Subcutaneous abdominal adipose tissue (tissue), 5 donors: Measurements from ENCODE around the gene CCDC188.

Source experiments
- H3K27ac ChIP-seq: one replicate; pipeline ENCODE4 v1.7.0; 2013; ENCODE audit warnings: low read depth, mild to moderate bottlenecking, inconsistent platforms, low read length, moderate library complexity
- H3K27me3 ChIP-seq, 5 donors: one replicate each; pipeline ENCODE4 v1.7.0; 2013; ENCODE audit warnings: low read length in 5 of 5, inconsistent platforms in 1 of 5; ENCODE audit not compliant: control insufficient read depth in 5 of 5, insufficient read depth in 4 of 5
- H3K36me3 ChIP-seq, 5 donors: one replicate each; pipeline ENCODE4 v1.7.0; 2013; ENCODE audit warnings: low read length in 5 of 5; ENCODE audit not compliant: control insufficient read depth in 5 of 5, insufficient read depth in 5 of 5
- H3K4me1 ChIP-seq, 5 donors: one replicate each; pipeline ENCODE4 v1.7.0; 2013; ENCODE audit warnings: low read length in 5 of 5, mild to moderate bottlenecking in 3 of 5, moderate library complexity in 1 of 5; ENCODE audit not compliant: control insufficient read depth in 5 of 5, insufficient read depth in 5 of 5
- H3K4me3 ChIP-seq, 5 donors: one replicate each; pipeline ENCODE4 v1.7.0; 2013; ENCODE audit warnings: low read length in 5 of 5, low read depth in 1 of 5
- H3K9ac ChIP-seq, 5 donors: one replicate each; pipeline ENCODE4 v1.7.0; 2013; ENCODE audit warnings: low read length in 5 of 5, mild to moderate bottlenecking in 4 of 5, moderate library complexity in 3 of 5
- H3K9me3 ChIP-seq, 5 donors: one replicate each; pipeline ENCODE4 v1.7.0; 2013; ENCODE audit warnings: low read length in 5 of 5; ENCODE audit not compliant: control insufficient read depth in 5 of 5
- donor health status: healthy.
- donor health status: healthy.
- donor health status: healthy.
- donor health status: healthy.
- donor health status: healthy.

The CCDC188 gene

DNA sequence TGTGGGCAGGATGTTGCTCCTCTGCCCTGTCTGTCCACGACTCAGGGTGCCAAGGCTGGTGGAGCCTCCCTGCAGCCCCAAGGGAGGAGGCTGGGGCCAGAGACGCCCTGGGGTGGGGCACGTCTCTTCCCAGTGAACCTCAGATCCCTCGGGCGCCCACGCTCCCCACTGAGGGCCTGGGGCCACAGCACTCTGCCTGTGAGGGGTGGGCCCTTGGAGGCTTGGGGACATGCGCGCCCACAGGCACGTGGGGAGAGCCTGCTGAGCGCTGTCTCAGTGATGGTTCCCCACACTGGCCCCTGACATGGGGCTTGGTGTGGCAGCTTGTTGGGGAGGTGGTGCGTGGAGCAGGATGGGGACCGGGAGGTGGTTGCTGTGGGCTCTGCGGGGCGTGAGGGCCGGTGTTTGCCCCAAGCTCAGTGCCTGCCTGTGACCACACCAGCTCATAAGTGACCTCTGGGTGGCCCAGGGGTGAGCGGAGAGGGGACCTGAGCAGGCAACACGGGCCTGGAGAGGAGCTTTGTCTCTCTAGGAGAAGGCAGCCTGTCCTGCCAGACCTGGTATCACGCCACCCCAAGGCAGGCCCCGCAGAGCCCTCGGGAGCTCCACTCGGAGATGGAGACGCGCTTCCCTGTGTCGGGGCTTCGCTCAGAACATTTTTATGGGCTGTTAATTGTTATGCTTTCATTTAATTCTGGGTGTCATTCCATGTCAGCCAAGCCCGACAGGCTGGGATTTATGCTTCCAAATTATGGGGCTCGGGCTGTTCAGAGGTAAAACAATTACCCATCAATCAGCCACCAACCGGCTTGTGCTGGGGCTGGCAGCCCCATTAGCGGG is 27.4 kb upstream of the CCDC188 start:
- Histone ChIP-seq H3K9ac (no peak overlapping the region), H3K27ac (no peak overlapping the region), H3K36me3 (no peaks in the 10 kb centered on the region), H3K4me1 (no peaks in the 10 kb centered on the region), H3K4me3 (no peak overlapping the region), H3K27me3 (peaks cover 2 to 16% (median 11%) of the 10 kb centered on the region in 5 donors), H3K9me3 (no peaks in the 10 kb centered on the region)

DNA sequence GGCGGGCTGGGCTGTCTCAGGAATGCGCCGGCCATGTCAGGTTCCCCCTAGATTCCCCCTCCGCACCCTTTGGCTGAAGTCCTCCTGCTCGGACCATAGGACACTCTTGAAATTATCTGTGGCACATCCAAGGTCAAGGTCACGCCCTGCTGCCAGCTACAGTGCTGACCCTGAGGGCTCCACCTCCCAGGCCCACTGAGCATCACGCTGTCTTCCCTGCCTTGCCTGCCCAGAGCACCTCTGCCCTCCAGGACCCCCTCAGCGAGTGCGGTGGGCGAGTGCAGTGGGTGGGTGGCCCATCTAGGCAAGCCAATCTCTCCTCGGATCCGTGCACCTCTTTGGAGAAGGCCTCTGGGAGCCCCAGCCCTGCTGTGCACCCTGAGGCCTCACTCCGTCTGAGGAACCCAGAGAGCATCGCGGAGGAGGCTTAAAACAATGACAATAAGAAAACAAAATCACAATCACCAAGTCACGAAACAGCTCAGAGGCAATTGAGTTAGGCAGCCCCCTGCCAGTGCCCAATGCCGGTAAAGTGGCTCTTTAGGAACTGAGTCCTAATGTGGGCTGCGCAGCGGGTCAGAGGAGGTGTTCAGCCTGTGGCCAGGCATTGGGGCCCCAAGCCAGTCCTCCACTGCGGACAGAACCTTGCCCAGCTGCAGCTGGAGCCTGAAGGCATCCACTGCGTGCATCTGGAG is 26.5 kb upstream of the CCDC188 start:
- H3K9ac ChIP-seq, result no peak overlapping the region
- H3K9me3 ChIP-seq, result no peaks in the 10 kb centered on the region
- H3K4me1 ChIP-seq, result no peaks in the 10 kb centered on the region
- H3K4me3 ChIP-seq, result no peak overlapping the region
- no peak overlapping the region for H3K27ac ChIP-seq
- H3K36me3 ChIP-seq, result no peaks in the 10 kb centered on the region
- H3K27me3 ChIP-seq, result peaks cover 2 to 12% (median 6%) of the 10 kb centered on the region in 5 donors

DNA sequence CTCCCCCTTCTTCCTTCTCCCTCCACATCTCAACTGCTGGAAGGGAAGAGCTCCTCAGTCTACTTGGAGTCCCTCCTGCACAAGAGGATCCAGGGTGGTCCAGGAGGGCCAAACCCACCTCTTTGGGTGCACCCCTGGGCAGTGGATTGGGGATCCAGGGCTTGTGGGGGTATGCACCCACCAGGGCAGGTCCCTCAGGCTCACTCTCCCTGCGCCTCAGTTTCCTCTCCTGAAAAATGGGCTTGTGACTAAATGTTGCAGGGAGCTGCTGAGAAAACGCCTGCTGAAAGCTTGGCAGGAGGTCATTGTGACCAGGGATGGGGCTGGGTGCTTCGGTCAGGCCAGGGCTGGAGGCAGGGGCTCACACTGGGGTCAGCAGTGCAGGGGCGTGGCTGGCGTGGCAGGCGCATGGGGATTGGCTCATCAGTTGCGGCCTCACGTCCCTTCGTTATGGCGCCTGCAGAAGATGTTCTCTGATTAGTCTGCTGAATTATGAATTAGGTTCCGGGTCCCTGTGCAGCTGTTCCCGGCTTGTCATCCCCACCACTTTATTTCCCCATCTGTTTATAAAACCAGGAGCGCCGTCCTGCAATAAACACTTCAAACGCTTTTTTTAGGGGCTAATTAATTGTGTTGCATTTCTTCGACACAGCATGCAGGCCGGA is 25.7 kb upstream of the CCDC188 start:
- Histone ChIP-seq H3K4me3 (no peak overlapping the region), H3K4me1 (no peaks in the 10 kb centered on the region), H3K27ac (no peak overlapping the region), H3K9me3 (no peaks in the 10 kb centered on the region), H3K9ac (no peak overlapping the region), H3K36me3 (no peaks in the 10 kb centered on the region), H3K27me3 (peaks cover 2 to 12% (median 7%) of the 10 kb centered on the region in 5 donors)

DNA sequence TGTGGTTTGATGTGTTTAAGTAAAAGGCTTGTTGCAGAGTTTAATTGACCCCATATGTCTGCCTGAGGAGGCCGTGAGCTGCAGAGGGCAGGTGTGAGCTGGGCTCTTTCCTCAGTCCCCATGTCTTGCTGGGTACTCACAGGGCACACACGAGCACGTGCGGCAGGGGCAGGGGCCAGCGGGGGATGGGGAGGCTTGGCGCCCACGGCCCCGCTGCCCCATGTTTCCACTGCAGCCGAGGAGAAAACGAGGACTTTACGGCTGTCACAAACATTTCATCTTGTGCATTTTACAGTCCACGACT is 24.7 kb upstream of the CCDC188 start:
- no peaks in the 10 kb centered on the region for H3K9me3 ChIP-seq
- no peak overlapping the region for H3K4me3 ChIP-seq
- no peaks in the 10 kb centered on the region for H3K4me1 ChIP-seq
- H3K9ac ChIP-seq, result no peak overlapping the region
- H3K27me3 ChIP-seq, result peaks cover 2 to 12% (median 7%) of the 10 kb centered on the region in 5 donors
- H3K36me3 ChIP-seq, result no peaks in the 10 kb centered on the region
- H3K27ac ChIP-seq, result no peak overlapping the region

DNA sequence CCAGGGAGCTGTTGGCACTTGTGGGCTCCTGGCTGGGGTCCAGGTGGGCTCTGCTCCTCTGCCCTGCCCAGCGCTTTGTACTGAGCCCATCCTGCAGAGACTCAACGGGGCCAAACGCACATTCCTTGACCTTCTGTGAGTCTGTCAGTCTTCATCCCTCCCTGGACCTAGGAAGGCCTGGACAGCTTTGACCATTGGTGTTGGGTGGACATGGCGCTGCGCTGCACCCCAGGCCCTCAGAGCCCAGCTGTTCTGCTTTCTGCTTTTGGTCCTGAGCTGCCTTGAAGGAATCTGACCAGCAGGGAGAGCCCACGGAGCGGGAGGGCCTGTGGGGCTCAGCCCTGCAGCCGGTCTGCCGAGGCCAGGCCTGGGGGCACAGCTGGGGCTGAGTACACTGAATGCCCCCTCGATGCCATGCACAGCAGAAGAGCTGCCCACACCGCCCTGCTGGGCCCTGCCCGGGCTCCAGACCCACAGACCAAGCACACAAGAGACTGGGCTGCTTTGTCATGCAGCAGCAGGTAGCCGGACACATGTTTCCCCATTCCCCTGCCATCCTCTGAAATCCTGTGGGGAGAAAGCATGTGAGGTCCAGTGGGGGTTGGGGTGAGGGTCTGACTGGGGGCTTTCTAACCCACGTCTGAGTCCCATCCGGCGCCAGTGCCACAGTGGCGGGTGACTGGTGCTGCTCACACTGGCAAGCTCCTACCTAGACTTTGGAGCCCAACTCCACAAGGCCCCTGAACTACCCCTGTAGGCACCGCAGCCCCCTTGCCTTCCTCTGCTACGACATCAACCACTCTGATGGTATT is 24.1 kb upstream of the CCDC188 start:
- no peak overlapping the region for H3K9ac ChIP-seq
- no peak overlapping the region for H3K27ac ChIP-seq
- H3K9me3 ChIP-seq, result no peaks in the 10 kb centered on the region
- H3K4me3 ChIP-seq, result no peak overlapping the region
- H3K27me3 ChIP-seq, result peaks cover 6 to 17% (median 7%) of the 10 kb centered on the region in 5 donors
- H3K4me1 ChIP-seq, result no peaks in the 10 kb centered on the region
- H3K36me3 ChIP-seq, result no peaks in the 10 kb centered on the region

DNA sequence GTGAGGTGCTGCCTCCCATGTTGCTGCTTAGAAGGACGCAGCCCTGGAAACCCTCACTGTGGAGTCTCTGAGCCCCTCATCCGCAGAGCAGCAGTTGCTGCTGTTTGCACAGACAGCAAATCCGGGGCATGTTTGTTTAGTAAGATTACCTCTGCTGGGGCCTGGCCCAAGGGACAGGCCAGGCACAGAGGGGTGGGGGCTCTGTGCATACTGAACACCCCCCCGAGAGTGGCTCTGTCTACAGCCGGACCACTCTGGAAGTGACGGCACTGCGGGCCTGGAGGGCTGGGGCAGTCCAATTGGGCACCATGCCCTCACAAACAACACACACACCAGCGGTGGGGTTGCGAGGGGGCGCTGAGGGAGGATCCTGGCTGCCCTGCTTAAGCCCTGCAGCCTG is 22.9 kb upstream of the CCDC188 start:
- Histone ChIP-seq H3K36me3 (no peaks in the 10 kb centered on the region), H3K9me3 (no peaks in the 10 kb centered on the region), H3K9ac (no peak overlapping the region), H3K27ac (no peak overlapping the region), H3K4me3 (no peak overlapping the region), H3K27me3 (peaks cover 3 to 17% (median 7%) of the 10 kb centered on the region in 5 donors), H3K4me1 (no peaks in the 10 kb centered on the region)

DNA sequence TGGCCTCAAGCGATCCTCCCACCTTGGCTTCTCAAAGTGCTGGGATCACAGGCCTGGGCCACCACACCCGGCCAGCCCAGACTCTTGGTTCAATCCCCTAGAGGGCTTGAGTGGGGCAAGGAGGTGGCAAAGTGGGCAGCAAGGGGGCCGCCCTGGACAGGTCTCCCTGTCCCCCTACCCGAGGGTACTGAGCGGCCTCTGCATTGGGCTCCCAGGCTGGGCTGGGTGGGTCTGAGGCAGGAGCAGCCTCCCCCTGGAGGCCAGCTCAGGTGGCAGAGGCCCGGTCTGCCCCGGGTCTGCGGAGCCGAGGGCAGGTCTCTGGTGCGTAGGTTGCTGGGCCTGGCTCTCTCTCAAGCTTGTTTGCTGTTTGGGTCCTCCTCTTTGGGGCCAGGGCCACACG is 22.4 kb upstream of the CCDC188 start:
- Histone ChIP-seq H3K9ac (no peak overlapping the region), H3K27me3 (peaks cover 6 to 17% (median 7%) of the 10 kb centered on the region in 5 donors), H3K9me3 (no peaks in the 10 kb centered on the region), H3K4me3 (no peak overlapping the region), H3K36me3 (no peaks in the 10 kb centered on the region), H3K27ac (no peak overlapping the region), H3K4me1 (no peaks in the 10 kb centered on the region)

DNA sequence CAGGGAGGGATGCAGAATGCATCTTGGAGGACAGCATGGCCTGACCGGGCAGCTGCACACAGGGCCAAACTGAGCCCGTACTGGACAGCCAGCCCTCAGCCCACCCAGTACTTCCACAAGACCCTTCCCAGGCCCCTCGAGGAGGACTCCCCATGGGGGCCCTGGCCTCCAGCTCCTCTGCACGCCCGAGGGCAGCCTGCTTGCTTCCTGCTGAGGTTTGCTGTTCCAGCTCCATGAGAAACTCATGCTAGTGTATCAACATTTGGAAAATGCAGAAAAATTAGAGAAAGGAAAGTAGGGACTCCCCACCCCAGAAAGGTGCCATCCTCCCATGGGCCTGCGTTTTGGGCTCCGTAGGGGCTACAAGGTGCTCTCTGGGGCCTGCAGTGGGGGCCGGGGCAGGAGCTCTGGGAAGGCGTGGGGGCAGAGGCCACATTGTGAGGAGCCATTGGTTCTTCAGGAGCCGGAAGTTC is 21.3 kb upstream of the CCDC188 start:
- Histone ChIP-seq H3K27ac (no peak overlapping the region), H3K9ac (no peak overlapping the region), H3K9me3 (no peaks in the 10 kb centered on the region), H3K27me3 (peaks cover 4 to 17% (median 4%) of the 10 kb centered on the region in 5 donors), H3K4me3 (no peak overlapping the region), H3K36me3 (no peaks in the 10 kb centered on the region), H3K4me1 (no peaks in the 10 kb centered on the region)

DNA sequence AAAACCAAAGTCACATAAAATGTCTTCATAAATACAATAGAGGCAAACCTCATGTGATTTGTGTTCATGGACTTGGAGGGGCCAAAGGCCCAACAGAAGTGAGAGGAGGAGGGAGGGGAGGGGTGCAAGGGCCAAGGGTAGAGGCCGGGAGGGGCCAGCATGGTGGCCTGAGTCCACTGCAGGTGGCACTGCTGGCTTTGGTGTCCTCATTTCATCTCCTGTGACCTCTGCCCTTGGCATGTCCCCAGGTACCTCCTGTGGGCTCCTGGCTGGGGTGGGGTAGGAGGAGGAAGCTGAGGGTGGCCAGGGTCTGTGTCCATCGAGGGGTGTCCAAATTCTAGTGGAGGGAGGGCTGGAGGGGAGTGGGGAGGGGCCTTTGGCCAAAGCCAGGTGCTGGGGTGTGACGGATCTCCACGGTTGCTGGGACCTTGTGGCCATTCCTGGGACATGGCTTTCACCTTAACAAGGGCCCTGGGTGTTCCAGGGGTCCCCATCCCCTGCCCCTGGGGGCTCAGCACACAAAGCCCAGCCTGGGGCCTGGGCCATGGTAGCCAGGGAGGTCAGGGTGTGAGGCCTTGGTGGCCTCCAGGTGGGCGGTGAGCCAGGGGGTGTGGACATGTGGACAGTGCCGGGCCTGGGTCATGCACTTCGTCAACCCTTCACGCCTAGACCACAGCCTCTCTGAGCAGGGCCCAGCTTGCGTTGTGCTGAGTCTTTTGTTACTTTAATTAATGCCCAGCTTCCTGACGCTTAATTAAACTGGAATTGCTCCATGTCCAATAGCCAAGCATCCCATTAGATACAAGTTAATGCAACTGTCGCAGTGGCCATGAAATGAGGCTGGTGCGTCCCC is 20.7 kb upstream of the CCDC188 start:
- no peaks in the 10 kb centered on the region for H3K36me3 ChIP-seq
- H3K27me3 ChIP-seq, result peaks cover 4 to 17% (median 8%) of the 10 kb centered on the region in 5 donors
- H3K4me3 ChIP-seq, result no peak overlapping the region
- H3K9me3 ChIP-seq, result no peaks in the 10 kb centered on the region
- no peak overlapping the region for H3K27ac ChIP-seq
- H3K4me1 ChIP-seq, result no peaks in the 10 kb centered on the region
- no peak overlapping the region for H3K9ac ChIP-seq
